ENCODE results near the gene NR1D1.

The NR1D1 gene

DNA sequence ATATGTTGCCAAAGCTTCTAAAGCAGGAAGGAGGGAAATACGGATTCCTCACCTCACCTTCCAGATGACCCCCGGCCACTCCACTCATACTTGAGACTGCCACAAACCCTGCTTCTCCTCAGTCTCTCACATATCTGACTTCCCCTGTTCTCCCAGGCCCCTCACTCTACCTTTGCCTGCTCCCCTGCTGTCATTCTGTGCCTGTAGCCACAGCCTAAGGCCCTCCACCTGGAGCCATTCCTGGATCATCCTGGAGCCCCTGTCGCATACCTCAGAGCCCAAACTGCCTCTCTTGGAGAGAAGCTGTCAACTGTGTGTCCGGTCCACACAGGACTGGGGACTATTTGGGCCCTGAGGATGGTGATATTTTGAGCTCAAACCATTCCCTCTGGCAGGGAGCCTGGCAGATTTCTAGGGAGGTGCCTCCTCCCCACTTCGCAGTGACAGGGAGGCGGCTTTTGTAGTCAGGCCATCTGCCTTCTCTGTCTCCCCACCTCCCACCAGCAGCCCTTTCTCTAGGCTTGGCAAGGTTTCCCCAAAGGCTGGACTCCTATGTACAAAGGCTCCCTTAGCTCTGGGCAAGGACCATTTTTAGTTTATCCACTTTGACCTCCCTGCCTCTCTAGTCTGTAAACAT lies 43.9 kb downstream of the NR1D1 start:
- no peak for TF ChIP-seq CTCF (IDR thresholded peaks at IDR 0.05; ENCODE audit: borderline replicate concordance, control extremely low read depth, extremely low read depth, insufficient read depth, missing control alignments)

More for the DNA sequence above, 43.9 kb downstream of the NR1D1 start:
- DNase-seq (ENCODE audit: low spot score): no peak
- in situ Hi-C loops (cut with MboI; ENCODE audit: low sequenced_read_pairs, unreplicated experiment): no loop called here

Data from GM13976 (cell line).